GM15510 (cell line): ENCODE measurements around the gene CTNNA2.

Experiments used
- POLR2A ChIP-seq: IDR thresholded peaks from 3 replicates; pipeline ENCODE4 v1.6.1; 2011; ENCODE audit warnings: borderline replicate concordance; ENCODE audit not compliant: insufficient read length; ENCODE audit errors: extremely low read depth

The CTNNA2 gene

DNA sequence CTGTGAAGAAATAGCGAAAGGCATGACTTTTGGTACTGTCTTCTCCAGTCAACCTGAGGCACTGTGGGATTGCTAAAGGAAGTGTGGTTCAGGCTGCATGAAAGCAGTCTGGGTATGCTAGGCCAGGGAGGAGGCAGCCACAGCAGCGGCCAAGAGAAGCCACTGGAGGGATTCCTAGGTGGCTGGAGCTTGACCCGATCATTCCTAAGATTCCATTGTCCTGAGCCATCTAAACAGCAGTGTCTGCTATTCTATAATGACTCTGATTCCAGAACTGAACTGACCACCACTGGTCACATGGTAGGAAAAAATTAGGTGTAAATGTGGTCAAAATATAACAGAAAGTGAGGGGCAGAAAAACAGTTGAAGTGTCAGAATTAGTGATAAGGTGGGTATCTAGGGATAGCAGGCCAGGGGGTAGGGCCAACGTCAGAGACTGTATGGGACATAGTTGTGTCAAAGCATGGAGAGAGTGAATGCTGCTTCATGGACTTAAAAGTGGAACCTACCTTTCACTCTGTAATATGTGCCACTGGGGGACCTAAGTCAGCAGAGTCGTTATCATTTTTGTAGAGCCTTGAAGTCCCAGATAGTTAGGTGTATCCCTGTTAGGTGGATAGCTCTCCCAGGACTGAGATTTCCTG is 204.6 kb downstream of the CTNNA2 start:
- no peak for TF ChIP-seq POLR2A

DNA sequence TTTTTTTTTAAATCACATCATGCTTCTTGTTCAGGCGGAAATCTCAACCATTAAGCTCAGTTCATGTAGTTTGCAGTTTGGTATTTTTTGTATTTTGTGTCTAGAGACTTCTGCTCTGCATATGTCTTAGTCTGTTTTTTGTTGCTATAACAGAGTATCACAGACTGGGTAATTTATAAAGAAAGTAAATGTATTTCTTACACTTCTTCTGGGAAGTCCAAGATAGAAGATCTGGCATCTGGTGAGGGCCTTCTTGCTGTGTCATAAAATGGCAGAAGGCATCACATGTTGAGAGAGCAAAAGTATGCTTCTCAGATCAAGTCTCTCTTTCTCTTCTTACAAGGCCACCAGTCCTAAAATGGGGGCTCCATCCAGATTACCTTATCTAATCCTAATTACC is 208.2 kb downstream of the CTNNA2 start:
- TF ChIP-seq POLR2A, result no peak

DNA sequence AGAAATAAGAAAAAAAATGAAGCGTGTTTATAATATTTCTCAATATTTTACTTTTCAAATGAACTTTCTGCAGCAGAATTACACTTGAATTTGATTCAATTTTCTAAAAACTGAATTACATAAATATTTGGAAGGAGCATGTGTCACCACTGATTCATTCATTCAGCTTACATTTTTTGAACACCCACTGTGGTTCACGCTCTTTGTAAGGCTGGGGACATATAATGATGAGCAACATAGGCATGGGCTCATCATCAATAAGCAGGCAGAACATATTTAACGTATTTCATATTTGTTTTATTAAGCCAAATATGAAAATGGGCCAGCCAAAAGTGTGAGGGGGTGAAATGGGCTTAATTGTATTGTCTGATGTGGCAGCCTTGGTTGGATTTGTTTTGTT is 209.1 kb downstream of the CTNNA2 start:
- no peak for TF ChIP-seq POLR2A

DNA sequence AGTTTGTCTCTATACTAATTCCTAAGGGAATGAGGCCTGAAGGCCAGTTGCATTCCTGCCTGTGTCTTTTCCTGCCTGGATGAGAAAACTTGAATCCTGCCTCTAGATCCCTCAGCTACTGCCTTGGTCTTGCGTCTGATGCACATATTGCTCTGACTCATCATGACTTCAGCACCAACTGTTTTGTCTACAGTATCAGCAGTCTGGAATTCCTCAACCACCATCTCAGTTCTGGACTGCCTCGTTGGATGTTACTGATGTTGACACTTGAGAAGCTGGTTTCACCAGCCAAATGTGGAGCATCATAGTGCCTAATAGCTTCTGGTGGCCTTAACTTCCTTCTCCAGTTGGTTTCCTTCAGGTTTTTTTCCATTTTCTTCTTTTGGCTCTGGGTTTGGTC is 211.0 kb downstream of the CTNNA2 start:
- TF ChIP-seq POLR2A, result no peak

DNA sequence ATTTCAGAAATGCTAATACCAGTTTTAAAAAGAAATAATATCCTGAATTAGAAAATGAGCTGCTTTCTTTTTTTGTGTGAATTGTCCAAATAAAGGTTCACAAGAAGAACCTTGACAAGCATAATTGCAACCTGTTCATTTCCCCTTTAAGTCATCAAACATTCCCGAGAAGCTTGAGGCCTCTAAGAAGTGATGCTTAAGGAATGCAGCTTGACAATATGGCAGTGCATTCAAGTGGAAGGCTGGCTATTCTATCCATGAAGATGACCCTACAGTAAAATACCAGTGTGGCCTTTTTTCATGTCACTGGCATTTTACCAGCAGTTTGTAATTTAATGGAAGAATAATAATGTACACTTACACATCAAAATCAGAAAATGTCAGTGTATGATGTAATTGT is 216.7 kb downstream of the CTNNA2 start:
- no peak for TF ChIP-seq POLR2A

DNA sequence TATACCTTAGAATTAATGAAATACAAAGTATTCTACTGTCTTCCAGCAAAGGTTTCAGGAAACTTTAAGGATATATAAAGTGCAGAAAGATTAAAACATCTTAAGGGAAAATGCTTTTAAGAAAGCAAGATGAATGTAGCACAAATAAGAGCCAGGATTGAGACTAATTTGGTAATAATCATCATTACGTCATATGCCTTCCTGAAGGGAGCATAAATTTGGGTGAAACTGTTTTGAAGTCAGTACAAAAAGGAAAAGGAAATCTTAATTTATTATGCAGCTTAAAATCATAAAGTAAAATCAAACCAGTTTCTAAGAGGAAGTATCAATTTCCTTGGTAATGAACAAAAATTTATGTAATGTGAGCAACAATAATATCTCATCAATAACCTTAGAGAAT is 221.7 kb downstream of the CTNNA2 start:
- TF ChIP-seq POLR2A, result no peak

DNA sequence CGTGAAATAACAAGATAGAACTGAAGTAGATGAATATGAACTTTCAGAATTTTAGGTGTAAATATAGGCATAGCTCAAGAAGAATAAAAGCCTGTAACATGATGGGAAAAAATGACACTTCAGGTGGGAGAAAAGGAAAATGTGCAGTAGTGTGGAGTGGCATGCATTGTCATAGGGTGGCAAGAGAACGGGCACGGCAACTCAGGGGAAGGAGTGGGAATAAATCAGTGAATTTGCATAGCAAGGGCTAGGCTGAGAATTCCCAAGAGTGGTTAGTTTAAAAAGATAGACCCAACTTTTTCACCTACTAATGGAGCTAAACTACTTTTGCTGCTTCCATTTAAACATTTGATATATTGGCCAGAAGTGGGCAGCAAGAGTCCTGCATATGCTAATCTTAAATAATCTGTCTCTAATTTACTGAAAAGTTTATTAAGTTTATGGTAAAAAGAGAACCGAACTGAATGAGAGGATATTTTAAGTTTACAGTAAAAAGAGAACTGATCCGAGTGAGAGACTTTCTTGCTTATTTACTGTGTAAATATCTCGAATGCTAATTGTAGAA is 228.1 kb downstream of the CTNNA2 start:
- no peak for TF ChIP-seq POLR2A

DNA sequence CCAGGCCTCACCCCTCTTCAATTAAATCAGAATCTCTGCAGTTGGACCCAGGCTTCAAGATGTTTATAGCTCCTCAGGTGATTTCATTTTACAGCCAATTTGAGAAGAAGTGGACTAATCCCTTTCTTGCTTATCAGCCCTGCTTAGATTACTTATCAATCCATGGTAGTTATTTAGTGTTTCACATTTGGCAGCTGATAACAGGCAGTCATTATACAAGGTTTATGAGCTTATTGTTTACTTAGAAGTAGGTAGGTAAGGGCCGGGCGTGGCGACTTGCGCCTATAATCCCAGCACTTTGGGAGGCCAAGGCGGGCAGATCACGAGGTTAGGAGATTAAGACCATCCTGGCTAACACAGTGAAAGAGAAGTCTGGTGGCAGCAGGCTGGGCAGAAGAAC is 237.5 kb downstream of the CTNNA2 start:
- no peak for TF ChIP-seq POLR2A

DNA sequence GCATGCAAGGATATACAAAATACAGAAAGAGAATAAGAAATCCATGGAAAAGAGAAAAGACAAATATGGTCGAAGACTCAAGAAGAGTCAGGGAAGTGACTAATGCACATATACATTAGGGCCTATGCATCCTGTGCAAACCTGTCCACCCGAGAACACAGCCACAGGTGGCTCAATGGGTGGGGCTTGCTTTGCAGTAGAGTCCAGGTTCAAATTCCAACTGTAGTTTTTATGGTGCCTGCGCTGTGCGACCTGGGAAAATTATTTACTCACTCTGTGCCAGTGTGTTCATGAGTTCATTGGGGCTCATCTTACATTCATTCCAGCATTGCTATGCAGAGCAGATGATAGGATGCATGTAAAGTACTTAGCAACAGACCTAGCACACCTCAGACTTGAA is 244.7 kb downstream of the CTNNA2 start:
- TF ChIP-seq POLR2A, result no peak

DNA sequence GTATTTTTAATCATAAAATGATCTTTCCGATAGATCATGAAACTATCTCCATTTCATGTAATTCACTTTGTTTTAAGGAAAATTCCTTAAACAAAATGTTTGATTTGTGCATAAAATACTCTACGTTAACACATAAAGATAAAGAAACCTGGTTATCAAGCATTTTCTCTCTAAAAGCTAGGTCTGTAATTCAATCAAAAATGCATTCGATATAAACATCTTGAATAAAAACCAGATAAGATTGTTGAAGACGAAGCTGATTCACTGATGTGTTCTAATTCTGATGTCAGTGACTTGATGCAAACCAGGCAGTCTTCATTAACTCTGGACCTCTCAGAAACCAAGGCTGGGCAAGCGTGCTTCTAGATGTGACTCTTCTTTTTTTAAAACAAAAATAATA is 245.2 kb downstream of the CTNNA2 start:
- TF ChIP-seq POLR2A, result no peak

DNA sequence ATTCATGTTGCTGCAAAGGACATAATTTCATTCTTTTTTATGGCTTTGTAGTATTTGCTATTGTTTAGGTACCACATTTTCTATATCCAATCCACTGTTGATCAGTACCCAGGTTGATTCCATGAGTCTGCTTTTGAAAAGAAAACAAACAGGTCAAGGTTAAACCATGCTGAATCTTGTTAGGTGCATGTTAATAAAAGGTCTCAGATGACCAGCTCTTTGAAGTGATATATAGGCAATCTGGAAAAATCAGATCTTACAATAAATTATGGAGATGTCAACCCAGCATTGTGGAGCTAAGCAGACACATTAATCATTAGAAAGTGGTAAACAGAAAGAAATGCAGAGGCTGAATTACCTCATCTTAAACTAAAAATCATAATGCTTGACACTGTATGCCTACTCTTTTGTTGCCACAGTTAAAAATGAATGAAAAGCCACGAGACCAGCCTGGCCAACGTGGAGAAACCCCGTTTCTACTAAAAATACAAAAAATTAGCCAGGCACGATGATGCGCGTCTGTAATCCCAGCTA is 246.0 kb downstream of the CTNNA2 start:
- TF ChIP-seq POLR2A, result no peak

DNA sequence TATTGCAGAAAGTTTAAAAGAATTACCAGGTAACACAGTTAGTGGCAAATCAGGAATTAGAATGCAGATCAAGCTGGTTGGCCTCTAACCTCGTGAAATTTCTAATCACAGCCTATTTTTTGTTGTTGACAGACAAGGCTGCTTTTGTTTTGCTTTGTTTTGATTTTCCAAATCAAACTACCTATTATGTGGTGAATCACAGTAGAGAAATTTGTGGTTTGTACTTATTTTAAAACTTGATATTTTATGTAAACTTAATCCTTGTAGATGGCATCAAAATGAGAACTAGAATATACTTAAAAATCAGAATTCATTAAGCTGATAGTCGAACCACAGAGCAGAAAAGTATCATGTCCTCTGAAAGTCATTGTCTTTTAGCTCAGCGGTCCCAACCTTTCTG is 258.1 kb downstream of the CTNNA2 start:
- no peak for TF ChIP-seq POLR2A

DNA sequence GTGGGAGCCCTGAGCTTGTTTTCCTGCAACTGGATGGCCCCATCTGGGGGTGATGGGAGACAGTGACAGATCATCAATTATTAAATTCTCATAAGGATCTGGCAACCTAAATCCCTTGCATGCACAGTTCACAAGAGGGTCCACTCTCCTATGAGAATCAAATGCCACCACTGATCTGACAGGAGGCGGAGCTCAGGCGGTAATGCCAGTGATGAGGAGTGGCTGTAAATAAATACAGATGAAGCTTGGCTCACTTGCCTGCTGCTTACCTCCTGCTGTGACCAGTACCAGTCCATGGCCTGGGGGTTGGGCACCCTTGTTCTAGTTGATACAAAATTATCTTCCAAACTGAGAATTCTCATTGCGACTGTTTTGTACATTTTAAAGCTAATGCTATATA is 258.6 kb downstream of the CTNNA2 start:
- TF ChIP-seq POLR2A, result no peak

DNA sequence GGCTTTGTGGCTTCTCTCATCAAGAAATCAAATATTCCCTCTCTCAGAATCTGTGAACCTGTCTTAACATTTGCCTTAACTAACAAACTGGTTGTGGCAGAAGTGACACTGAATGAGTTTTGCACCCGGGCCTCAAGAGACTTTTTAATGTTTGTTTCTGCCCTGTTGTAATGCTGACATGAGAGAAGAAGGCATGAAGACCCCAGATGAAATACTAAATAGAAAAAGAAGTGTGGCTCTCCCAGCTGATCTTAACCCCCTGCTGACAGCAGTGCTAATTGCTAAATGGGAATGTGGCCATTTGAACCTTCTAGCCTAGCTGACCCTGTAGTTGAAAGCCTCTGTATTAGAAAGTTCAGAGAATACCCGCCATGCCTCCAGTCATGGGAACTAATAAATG is 261.2 kb downstream of the CTNNA2 start:
- TF ChIP-seq POLR2A, result no peak

DNA sequence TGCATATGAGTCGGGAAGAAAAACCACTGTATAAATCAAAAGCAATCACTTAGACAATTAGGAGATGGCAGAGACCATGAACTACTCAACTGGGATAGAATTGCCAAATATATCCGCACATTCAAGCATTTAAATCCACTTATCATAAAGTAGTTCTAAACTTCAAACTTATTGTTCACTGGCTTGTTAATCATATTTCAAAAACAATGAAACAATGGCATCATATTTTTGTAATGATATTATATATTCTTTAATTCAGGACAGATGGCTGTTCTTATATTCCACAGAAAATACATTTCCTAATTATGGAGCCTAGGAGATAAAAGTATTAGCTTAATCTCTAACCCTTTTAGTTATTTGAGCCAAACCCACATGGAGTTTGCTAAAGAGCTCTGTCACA is 263.6 kb downstream of the CTNNA2 start:
- no peak for TF ChIP-seq POLR2A

DNA sequence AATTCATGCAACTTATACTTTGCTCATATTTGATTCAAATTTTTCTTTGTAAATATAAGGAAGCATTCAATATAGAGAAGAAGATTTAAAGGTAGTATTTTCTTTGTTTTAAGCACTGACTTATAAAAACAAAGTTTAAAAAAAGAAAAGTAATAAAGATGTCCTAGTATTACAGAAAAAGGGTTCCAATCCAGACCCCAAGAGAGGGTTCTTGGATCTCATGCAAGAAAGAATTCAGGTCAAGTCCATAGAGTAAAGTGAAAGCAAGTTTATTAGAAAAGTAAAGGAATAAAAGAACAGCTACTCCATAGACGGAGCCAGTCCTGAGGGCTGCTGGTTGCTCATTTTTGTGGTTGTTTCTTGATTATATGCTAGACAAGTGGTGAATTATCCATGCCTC is 267.9 kb downstream of the CTNNA2 start:
- TF ChIP-seq POLR2A, result no peak
